ENCODE results near the gene SORBS2. TPM values are rescaled to one million over a fixed set of nuclear protein-coding genes. Genes with fewer than 3 reads are reported as not detected.

Gene SORBS2
- total RNA-seq, 4 donors from 2014 or later = 33.4 to 286 (median 47.6) TPM

GRCh38 chr4:185749858-185750257 is 62.1 kb downstream of the SORBS2 start:
- intact Hi-C loops (cut with DNase I) = no loop called here
- no peak overlapping the region for H3K4me3 ChIP-seq
- no peaks in the 10 kb centered on the region for H3K4me1 ChIP-seq
- TF ChIP-seq POLR2A (IDR thresholded peaks at IDR 0.05) = no peak
- TF ChIP-seq, protein P1, sequence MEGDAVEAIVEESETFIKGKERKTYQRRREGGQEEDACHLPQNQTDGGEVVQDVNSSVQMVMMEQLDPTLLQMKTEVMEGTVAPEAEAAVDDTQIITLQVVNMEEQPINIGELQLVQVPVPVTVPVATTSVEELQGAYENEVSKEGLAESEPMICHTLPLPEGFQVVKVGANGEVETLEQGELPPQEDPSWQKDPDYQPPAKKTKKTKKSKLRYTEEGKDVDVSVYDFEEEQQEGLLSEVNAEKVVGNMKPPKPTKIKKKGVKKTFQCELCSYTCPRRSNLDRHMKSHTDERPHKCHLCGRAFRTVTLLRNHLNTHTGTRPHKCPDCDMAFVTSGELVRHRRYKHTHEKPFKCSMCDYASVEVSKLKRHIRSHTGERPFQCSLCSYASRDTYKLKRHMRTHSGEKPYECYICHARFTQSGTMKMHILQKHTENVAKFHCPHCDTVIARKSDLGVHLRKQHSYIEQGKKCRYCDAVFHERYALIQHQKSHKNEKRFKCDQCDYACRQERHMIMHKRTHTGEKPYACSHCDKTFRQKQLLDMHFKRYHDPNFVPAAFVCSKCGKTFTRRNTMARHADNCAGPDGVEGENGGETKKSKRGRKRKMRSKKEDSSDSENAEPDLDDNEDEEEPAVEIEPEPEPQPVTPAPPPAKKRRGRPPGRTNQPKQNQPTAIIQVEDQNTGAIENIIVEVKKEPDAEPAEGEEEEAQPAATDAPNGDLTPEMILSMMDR (IDR thresholded peaks at IDR 0.05) = no peak
- H3K36me3 ChIP-seq = no peaks in the 10 kb centered on the region
- H3K9me3 ChIP-seq = no peaks in the 10 kb centered on the region
- no peaks in the 10 kb centered on the region for H3K27me3 ChIP-seq
- no peak for DNase-seq
- H3K27ac ChIP-seq = no peak overlapping the region
- WGBS, 2 donors = 65 to 87% methylated on average over 4 to 5 of the region's 5 CpGs

- Histone ChIP-seq H3K27me3 (no peaks in the 10 kb centered on the region), H3K4me1 (no peaks in the 10 kb centered on the region), H3K27ac (no peak overlapping the region), H3K9me3 (no peaks in the 10 kb centered on the region), H3K4me3 (no peak overlapping the region), H3K36me3 (no peaks in the 10 kb centered on the region)
- DNase-seq = no peak
- WGBS, 2 donors = 89 to 94% methylated on average over 3 of the region's 3 CpGs
- intact Hi-C loops (cut with DNase I) = no loop called here
- TF ChIP-seq POLR2A (IDR thresholded peaks at IDR 0.05) = no peak
- TF ChIP-seq, protein P1 (IDR thresholded peaks at IDR 0.05) = no peak
These were observed 63.0 kb downstream of the SORBS2 start for GRCh38 chr4:185748901-185749390.

GRCh38 chr4:185745891-185746290 is 66.1 kb downstream of the SORBS2 start:
- peaks cover 0 to 12% (median 0%) of the 10 kb centered on the region in 3 donors for H3K4me1 ChIP-seq
- no peak overlapping the region for H3K27ac ChIP-seq
- no peaks in the 10 kb centered on the region for H3K9me3 ChIP-seq
- no peaks in the 10 kb centered on the region for H3K36me3 ChIP-seq
- no peak overlapping the region for H3K4me3 ChIP-seq
- TF ChIP-seq, protein P1 (IDR thresholded peaks at IDR 0.05) = no peak
- no peak for TF ChIP-seq POLR2A (IDR thresholded peaks at IDR 0.05)
- no peak for DNase-seq
- intact Hi-C loops (cut with DNase I) = no loop called here
- WGBS, 2 donors = 87 to 90% methylated on average over 9 of the region's 9 CpGs
- no peaks in the 10 kb centered on the region for H3K27me3 ChIP-seq

DNA sequence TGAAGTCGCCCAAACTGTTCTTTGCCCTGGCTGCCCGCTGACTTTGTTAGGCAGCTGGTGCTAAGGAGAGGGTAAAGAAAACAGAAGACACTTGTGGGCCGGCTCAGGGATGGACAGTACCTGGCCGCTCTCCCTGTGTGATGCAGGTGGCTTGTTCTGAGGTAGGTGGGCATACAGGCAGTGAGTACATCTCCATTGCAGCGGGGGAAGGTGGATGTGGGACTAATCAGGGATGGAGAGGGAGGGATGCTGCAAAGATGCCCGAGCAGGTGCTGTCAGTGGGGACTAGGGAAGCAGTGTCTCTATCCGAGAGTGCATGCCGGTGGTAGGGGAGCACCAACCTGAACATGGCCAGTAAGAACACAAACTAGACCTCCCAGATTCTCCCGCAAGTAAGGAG is 67.0 kb downstream of the SORBS2 start:
- Histone ChIP-seq H3K4me1 (peaks cover 0 to 12% (median 0%) of the 10 kb centered on the region in 3 donors), H3K4me3 (no peak overlapping the region), H3K36me3 (no peaks in the 10 kb centered on the region), H3K27me3 (no peaks in the 10 kb centered on the region), H3K9me3 (no peaks in the 10 kb centered on the region), H3K27ac (no peak overlapping the region)
- TF ChIP-seq POLR2A (IDR thresholded peaks at IDR 0.05) = no peak
- TF ChIP-seq, protein P1 (IDR thresholded peaks at IDR 0.05) = no peak
- 90 to 96% methylated on average over 9 of the region's 9 CpGs for WGBS, 2 donors
- DNase-seq = no peak
- intact Hi-C loops (cut with DNase I) = no loop called here

DNA sequence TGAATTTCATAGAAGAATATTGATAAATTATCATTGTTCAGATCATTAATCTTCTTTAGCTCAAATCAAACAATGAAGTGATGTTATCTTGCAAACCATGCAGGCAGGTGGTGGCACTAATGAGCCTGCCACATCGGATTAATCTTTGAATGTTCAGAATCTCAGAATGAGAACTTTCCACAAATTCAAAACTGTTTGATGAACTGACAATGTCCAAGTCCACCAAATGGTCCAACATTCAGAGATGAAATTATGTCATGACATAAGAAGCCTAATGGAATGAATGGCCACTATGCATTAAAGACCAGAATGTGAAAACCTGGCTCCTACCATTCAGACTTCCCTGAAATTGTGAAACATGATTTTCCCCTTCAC is 67.5 kb downstream of the SORBS2 start:
- H3K36me3 ChIP-seq = no peaks in the 10 kb centered on the region
- peaks cover 0 to 12% (median 0%) of the 10 kb centered on the region in 3 donors for H3K4me1 ChIP-seq
- H3K27me3 ChIP-seq = no peaks in the 10 kb centered on the region
- WGBS, 2 donors = 92 to 100% methylated on average over 1 of the region's 1 CpG
- DNase-seq = no peak
- H3K9me3 ChIP-seq = no peaks in the 10 kb centered on the region
- no peak overlapping the region for H3K27ac ChIP-seq
- intact Hi-C loops (cut with DNase I) = no loop called here
- TF ChIP-seq, protein P1 (IDR thresholded peaks at IDR 0.05) = no peak
- no peak for TF ChIP-seq POLR2A (IDR thresholded peaks at IDR 0.05)
- no peak overlapping the region for H3K4me3 ChIP-seq
